Upper lobe of left lung (tissue), 6 donors: ENCODE measurements around the gene ASMTL. TPM values are rescaled to one million over a fixed set of nuclear protein-coding genes. Genes with fewer than 3 reads are reported as not detected.

Source experiments
- ATAC-seq, 2 donors: fragments of 200-7000 bp; cut with Tn5 transposase; one replicate each; pipeline ENCODE4 v1.9.1; 2022; ENCODE audit warnings: mild to moderate bottlenecking in 2 of 2, moderate library complexity in 2 of 2; ENCODE audit not compliant: low FRiP score in 2 of 2
- DNase-seq, 2 donors: peaks; one replicate each; pipeline ENCODE4 v3.0.0-alpha.2; 2019 to 2020
- H3K27ac ChIP-seq, 4 donors: fragments of 200-600 bp; sonication (generic); one replicate each; pipeline ENCODE4 v1.5.1; 2016 to 2019
- H3K27me3 ChIP-seq, 4 donors: fragments of 200-600 bp; sonication (generic); one replicate each; pipeline ENCODE4 v1.5.1; 2017 to 2019
- H3K36me3 ChIP-seq, 4 donors: fragments of 200-600 bp; sonication (generic); one replicate each; pipeline ENCODE4 v1.5.1; 2016 to 2019
- H3K4me1 ChIP-seq, 4 donors: fragments of 200-600 bp; sonication (generic); one replicate each; pipeline ENCODE4 v1.5.1; 2018 to 2019
- H3K4me3 ChIP-seq, 4 donors: fragments of 200-600 bp; sonication (generic); one replicate each; pipeline ENCODE4 v1.5.1; 2017 to 2019; ENCODE audit warnings: mild to moderate bottlenecking in 2 of 4, moderate library complexity in 1 of 4
- H3K9me3 ChIP-seq, 4 donors: fragments of 200-600 bp; sonication (generic); one replicate each; pipeline ENCODE4 v1.5.1; 2018 to 2019
- EP300 ChIP-seq, 4 donors: sonication (generic); formaldehyde crosslinking; IDR thresholded peaks; one replicate each; pipeline ENCODE4 v1.5.1; 2017; ENCODE audit warnings: antibody characterized with exemption in 4 of 4, control low read depth in 2 of 4
- POLR2A ChIP-seq, 4 donors: fragments of 450-650 bp; IDR thresholded peaks; one replicate each; pipeline ENCODE4 v1.5.1; 2016 to 2017; ENCODE audit warnings: antibody characterized with exemption in 4 of 4, mild to moderate bottlenecking in 2 of 4
- POLR2AphosphoS5 ChIP-seq, 2 donors: sonication (generic); formaldehyde crosslinking; IDR thresholded peaks; one replicate each; pipeline ENCODE4 v1.5.1; 2017; ENCODE audit warnings: antibody characterized with exemption in 2 of 2
- WGBS, 2 donors: methylation state at CpG; one replicate each; pipeline ENCODE4 v1.1.5; 2017 to 2018; 5-methylcytosine and 5-hydroxymethylcytosine counted together
- total RNA-seq, 6 donors: library from RNA; depleted of rRNA in 4 of 6; stranded (reverse); fragments of >200 nt in 4 of 6; gene quantifications; one replicate each; pipeline versions ENCODE4 v1.1.0 to v1.2.1, GENCODE V29; 2016 to 2021
- TF ChIP-seq, protein P1 (sequence below), 6 experiments: fragments of 450-650 bp in 4 of 6; fragments of 200-600 bp in 2 of 6; sonication (generic) in 2 of 6; IDR thresholded peaks; one replicate each; pipeline ENCODE4 v1.5.1; 2016 to 2019; ENCODE audit warnings: antibody characterized with exemption in 6 of 6
- donor health status: DM: no; HTN: no; CAD: no; lungs with moderate emphysema.
- donor health status: DM: no; HTN: yes; CAD: no; lungs with severe emphysema.

The ASMTL gene
- total RNA-seq, 6 donors from 2014 or later: 11.0 to 28.3 (median 23.2) TPM

GRCh38 chrX:1480082-1480785 is 27.5 kb upstream of the ASMTL start:
- TF ChIP-seq, protein P1, sequence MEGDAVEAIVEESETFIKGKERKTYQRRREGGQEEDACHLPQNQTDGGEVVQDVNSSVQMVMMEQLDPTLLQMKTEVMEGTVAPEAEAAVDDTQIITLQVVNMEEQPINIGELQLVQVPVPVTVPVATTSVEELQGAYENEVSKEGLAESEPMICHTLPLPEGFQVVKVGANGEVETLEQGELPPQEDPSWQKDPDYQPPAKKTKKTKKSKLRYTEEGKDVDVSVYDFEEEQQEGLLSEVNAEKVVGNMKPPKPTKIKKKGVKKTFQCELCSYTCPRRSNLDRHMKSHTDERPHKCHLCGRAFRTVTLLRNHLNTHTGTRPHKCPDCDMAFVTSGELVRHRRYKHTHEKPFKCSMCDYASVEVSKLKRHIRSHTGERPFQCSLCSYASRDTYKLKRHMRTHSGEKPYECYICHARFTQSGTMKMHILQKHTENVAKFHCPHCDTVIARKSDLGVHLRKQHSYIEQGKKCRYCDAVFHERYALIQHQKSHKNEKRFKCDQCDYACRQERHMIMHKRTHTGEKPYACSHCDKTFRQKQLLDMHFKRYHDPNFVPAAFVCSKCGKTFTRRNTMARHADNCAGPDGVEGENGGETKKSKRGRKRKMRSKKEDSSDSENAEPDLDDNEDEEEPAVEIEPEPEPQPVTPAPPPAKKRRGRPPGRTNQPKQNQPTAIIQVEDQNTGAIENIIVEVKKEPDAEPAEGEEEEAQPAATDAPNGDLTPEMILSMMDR (IDR thresholded peaks at IDR 0.05): no peak
- no peak for TF ChIP-seq POLR2A (IDR thresholded peaks at IDR 0.05)
- TF ChIP-seq POLR2AphosphoS5 (IDR thresholded peaks at IDR 0.05): no peak
- no peak for TF ChIP-seq EP300 (IDR thresholded peaks at IDR 0.05)
- Histone ChIP-seq H3K27me3 (no peaks in the 10 kb centered on the region), H3K36me3 (no peaks in the 10 kb centered on the region), H3K4me1 (peaks cover 3 to 14% (median 13%) of the 10 kb centered on the region in 4 donors), H3K4me3 (no peak overlapping the region), H3K27ac (no peak overlapping the region), H3K9me3 (no peaks in the 10 kb centered on the region)
- ATAC-seq: no peak
- 81 to 82% methylated on average over 8 of the region's 8 CpGs for WGBS, 2 donors
- no peak for DNase-seq

DNA sequence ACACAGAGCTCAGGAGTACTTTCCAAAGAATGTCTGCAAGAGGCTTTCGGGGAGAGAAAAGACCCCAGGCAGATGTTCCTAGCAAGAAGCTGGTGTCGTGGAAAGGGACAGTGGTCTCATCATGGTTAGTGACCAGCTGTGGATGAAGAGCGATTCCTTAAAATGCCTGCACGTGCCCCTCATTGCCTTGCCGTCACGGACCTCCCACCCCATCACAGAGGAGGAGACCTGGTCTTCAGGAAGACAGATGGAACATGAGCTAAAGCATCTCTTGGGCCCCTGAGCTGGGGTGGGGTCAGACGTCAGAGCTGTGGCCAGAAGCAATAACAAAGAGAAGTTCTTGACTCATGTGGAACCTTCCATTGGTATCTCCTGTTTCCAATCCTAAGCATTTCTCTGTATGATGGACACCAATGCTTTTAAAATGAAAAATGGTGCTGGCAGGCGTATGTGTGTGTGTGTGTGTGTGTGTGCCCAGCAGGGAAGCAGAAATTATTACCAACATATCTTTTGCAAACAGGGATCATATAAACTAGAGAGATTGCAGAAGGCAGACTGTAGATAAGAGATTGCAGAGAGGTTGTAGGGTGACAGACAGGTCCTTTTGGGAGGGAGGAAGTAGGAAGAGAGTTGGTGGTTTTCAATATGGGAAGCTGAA is 25.2 kb upstream of the ASMTL start:
- Histone ChIP-seq H3K4me3 (no peak overlapping the region), H3K9me3 (no peaks in the 10 kb centered on the region), H3K4me1 (peaks cover 3 to 14% (median 13%) of the 10 kb centered on the region in 4 donors), H3K27ac (no peak overlapping the region), H3K36me3 (no peaks in the 10 kb centered on the region), H3K27me3 (no peaks in the 10 kb centered on the region)
- no peak for TF ChIP-seq POLR2AphosphoS5 (IDR thresholded peaks at IDR 0.05)
- TF ChIP-seq, protein P1 (IDR thresholded peaks at IDR 0.05): no peak
- no peak for TF ChIP-seq POLR2A (IDR thresholded peaks at IDR 0.05)
- no peak for TF ChIP-seq EP300 (IDR thresholded peaks at IDR 0.05)
- 77 to 79% methylated on average over 8 of the region's 8 CpGs for WGBS, 2 donors
- no peak for DNase-seq
- ATAC-seq: no peak

DNA sequence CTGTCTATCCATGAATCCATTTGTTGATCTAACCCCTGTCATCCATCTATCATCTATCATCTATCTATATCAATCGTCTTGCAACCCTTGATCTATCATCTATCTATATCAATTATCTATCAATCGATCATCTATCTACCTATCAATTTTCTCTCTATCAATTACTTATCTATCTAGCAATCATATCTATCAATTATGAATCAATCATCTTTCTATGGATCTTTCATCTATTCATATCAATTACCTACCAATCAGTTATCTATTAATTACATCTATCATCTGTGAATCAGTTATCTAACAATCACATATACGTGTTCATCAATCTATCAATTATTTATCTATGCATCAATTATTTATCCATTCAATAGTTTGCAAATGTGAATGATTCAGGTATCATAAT is 24.5 kb upstream of the ASMTL start:
- Histone ChIP-seq H3K4me1 (peaks cover 3 to 12% (median 11%) of the 10 kb centered on the region in 4 donors), H3K9me3 (no peaks in the 10 kb centered on the region), H3K36me3 (no peaks in the 10 kb centered on the region), H3K27me3 (no peaks in the 10 kb centered on the region), H3K27ac (no peak overlapping the region), H3K4me3 (no peak overlapping the region)
- ATAC-seq (no peak), DNase-seq (no peak)
- WGBS, 2 donors: 73 to 97% methylated on average over 3 of the region's 3 CpGs
- TF ChIP-seq POLR2A (IDR thresholded peaks at IDR 0.05) (no peak), POLR2AphosphoS5 (IDR thresholded peaks at IDR 0.05) (no peak), EP300 (IDR thresholded peaks at IDR 0.05) (no peak)
- TF ChIP-seq, protein P1 (IDR thresholded peaks at IDR 0.05): no peak

GRCh38 chrX:1476682-1477081 is 24.0 kb upstream of the ASMTL start:
- WGBS, 2 donors: 96 to 98% methylated on average over 3 to 5 of the region's 5 CpGs
- Histone ChIP-seq H3K4me1 (peaks cover 3 to 7% (median 6%) of the 10 kb centered on the region in 4 donors), H3K36me3 (no peaks in the 10 kb centered on the region), H3K27ac (no peak overlapping the region), H3K27me3 (no peaks in the 10 kb centered on the region), H3K4me3 (no peak overlapping the region), H3K9me3 (no peaks in the 10 kb centered on the region)
- ATAC-seq (no peak), DNase-seq (no peak)
- TF ChIP-seq, protein P1 (IDR thresholded peaks at IDR 0.05): no peak
